GM21528 (cell line): ENCODE measurements around the gene ZNF628.
"Not testable (repeated sequence)": the region's sequence is repeated elsewhere in the genome, so short reads cannot be mapped to it uniquely, and the experiment has no call there.

Experiments used
- ATAC-seq: cut with Tn5 transposase; IDR thresholded peaks from one replicate; pipeline ENCODE4 v1.9.1; 2021; ENCODE audit warnings: mild to moderate bottlenecking, moderate library complexity; ENCODE audit not compliant: unreplicated experiment, low FRiP score

The ZNF628 gene

GRCh38 chr19:55493645-55494171, 17.3 kb downstream of the ZNF628 start:
- no peak for ATAC-seq

- ATAC-seq: no peak
Observed at GRCh38 chr19:55494172-55494761, 17.9 kb downstream of the ZNF628 start.

- no peak for ATAC-seq
Observed at GRCh38 chr19:55495646-55496349, 19.4 kb downstream of the ZNF628 start.

GRCh38 chr19:55496820-55497219, 20.4 kb downstream of the ZNF628 start:
- ATAC-seq: not testable (repeated sequence)

- no peak for ATAC-seq
Observed at GRCh38 chr19:55497763-55498162, 21.3 kb downstream of the ZNF628 start.

GRCh38 chr19:55498246-55498840, 21.9 kb downstream of the ZNF628 start:
- ATAC-seq: no peak

GRCh38 chr19:55500368-55500952, 24.0 kb downstream of the ZNF628 start:
- ATAC-seq: no peak

GRCh38 chr19:55502197-55502952, 26.0 kb downstream of the ZNF628 start:
- no peak for ATAC-seq

GRCh38 chr19:55503157-55503501, 26.7 kb downstream of the ZNF628 start:
- no peak for ATAC-seq

GRCh38 chr19:55503502-55504251, 27.3 kb downstream of the ZNF628 start:
- peak; percentile 88 for ATAC-seq

GRCh38 chr19:55504252-55504603, 27.8 kb downstream of the ZNF628 start:
- ATAC-seq: peak; percentile 14

GRCh38 chr19:55504981-55505380, 28.6 kb downstream of the ZNF628 start:
- no peak for ATAC-seq

GRCh38 chr19:55508120-55508519, 31.7 kb downstream of the ZNF628 start:
- ATAC-seq: no peak

GRCh38 chr19:55516878-55517620, 40.6 kb downstream of the ZNF628 start:
- ATAC-seq: peak; percentile 95

GRCh38 chr19:55519451-55520311, 43.3 kb downstream of the ZNF628 start:
- ATAC-seq: no peak

- no peak for ATAC-seq
Observed at GRCh38 chr19:55520691-55521292, 44.4 kb downstream of the ZNF628 start.

- ATAC-seq: no peak
Observed at GRCh38 chr19:55525289-55526101, 49.1 kb downstream of the ZNF628 start.
